GM19395 (cell line): ENCODE measurements around the gene LRRC3.

Source experiments
- ATAC-seq: cut with Tn5 transposase; IDR thresholded peaks from one replicate; pipeline ENCODE4 v1.9.1; 2021; ENCODE audit warnings: mild to moderate bottlenecking, moderate library complexity; ENCODE audit not compliant: unreplicated experiment

LRRC3 gene

GRCh38 chr21:44509539-44509938 lies 54.2 kb downstream of the LRRC3 start:
- ATAC-seq, result no peak

GRCh38 chr21:44510109-44510507 lies 54.8 kb downstream of the LRRC3 start:
- ATAC-seq, result no peak

- ATAC-seq, result no peak
Observed at GRCh38 chr21:44510508-44511218, 55.4 kb downstream of the LRRC3 start.

- ATAC-seq, result no peak
Observed at GRCh38 chr21:44511219-44511937, 56.1 kb downstream of the LRRC3 start.
